HFFc6 (cell line): ENCODE results near the gene VAV3. TPM values are rescaled to one million over a fixed set of nuclear protein-coding genes. Genes with fewer than 3 reads are reported as not detected.

Source experiments
- DNase-seq: peaks from one replicate; pipeline ENCODE4 v3.0.0-alpha.2; 2018
- H3K27ac Mint-ChIP-seq: 2 replicates; pipeline ENCODE4 v1.8.0; 2020; ENCODE audit warnings: mild to moderate bottlenecking, mixed read lengths
- H3K27me3 Mint-ChIP-seq: 2 replicates; pipeline ENCODE4 v1.8.0; 2021; ENCODE audit warnings: mild to moderate bottlenecking, moderate library complexity, mixed read lengths; ENCODE audit not compliant: insufficient read depth
- H3K36me3 Mint-ChIP-seq: 2 replicates; pipeline ENCODE4 v1.8.0; 2021; ENCODE audit warnings: low read depth, mixed read lengths
- H3K4me1 Mint-ChIP-seq: 2 replicates; pipeline ENCODE4 v1.8.0; 2020; ENCODE audit warnings: low read depth, mixed read lengths
- H3K4me3 Mint-ChIP-seq: 2 replicates; pipeline ENCODE4 v1.8.0; 2020; ENCODE audit warnings: mild to moderate bottlenecking, moderate library complexity, mixed read lengths
- H3K9me3 Mint-ChIP-seq: 2 replicates; pipeline ENCODE4 v1.8.0; 2020; ENCODE audit warnings: mild to moderate bottlenecking, mixed read lengths
- total RNA-seq, 6 experiments: library from RNA; stranded (reverse); fragmentation: NEBNext Ultra II Directional; extraction: Animal tissue kit (Norgen Biotek cat#: 25700); gene quantifications; 2 replicates in 1 of 6; 3 replicates in 5 of 6; pipeline ENCODE4 v1.2.3, GENCODE V29; 2021
- TF ChIP-seq, protein P1 (sequence below): fragments of 200-600 bp; sonication (generic); IDR thresholded peaks from 2 replicates; pipeline ENCODE4 v1.5.0; 2021; ENCODE audit warnings: antibody characterized with exemption, mild to moderate bottlenecking

The VAV3 gene
- total RNA-seq, 6 experiments from 2014 or later: not detected

DNA sequence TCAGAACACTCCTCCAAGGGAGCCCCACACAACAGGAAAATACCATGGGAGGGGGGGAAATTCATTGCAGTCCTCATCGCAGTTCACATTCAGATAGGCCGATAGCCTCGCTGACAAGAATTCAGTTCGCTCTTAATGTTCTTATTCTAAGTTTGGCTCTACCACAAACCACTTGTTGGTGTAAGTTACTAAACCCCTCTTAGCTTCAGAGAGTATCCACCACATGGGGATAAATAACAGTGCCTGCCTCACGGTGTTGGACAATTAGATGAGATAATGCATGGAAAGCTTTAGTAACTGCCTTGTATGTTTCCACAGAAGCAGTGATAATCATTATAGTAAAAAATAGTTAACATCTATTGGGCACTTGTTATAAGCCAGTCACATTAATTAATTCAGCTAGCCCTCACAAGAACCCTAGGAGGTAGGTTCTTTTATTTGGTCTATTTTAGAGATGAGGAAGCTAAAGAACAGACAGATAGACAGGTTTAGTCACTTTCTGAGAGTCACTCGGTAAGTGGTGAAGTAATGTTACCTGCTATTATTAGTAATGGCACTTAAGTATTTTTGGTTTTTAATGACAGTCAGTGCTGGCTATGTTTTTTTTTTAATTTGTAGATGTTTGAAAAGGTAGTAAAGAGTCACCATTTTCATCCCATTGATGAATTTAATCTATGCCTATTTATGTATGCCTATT lies 10.1 kb downstream of the VAV3 start:
- Mint-ChIP-seq H3K27ac (no peak overlapping the region), H3K4me1 (no peaks in the 10 kb centered on the region), H3K27me3 (peaks cover 4% of the 10 kb centered on the region), H3K36me3 (no peaks in the 10 kb centered on the region), H3K4me3 (no peak overlapping the region), H3K9me3 (no peaks in the 10 kb centered on the region)
- TF ChIP-seq, protein P1, sequence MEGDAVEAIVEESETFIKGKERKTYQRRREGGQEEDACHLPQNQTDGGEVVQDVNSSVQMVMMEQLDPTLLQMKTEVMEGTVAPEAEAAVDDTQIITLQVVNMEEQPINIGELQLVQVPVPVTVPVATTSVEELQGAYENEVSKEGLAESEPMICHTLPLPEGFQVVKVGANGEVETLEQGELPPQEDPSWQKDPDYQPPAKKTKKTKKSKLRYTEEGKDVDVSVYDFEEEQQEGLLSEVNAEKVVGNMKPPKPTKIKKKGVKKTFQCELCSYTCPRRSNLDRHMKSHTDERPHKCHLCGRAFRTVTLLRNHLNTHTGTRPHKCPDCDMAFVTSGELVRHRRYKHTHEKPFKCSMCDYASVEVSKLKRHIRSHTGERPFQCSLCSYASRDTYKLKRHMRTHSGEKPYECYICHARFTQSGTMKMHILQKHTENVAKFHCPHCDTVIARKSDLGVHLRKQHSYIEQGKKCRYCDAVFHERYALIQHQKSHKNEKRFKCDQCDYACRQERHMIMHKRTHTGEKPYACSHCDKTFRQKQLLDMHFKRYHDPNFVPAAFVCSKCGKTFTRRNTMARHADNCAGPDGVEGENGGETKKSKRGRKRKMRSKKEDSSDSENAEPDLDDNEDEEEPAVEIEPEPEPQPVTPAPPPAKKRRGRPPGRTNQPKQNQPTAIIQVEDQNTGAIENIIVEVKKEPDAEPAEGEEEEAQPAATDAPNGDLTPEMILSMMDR: no peak
- no peak for DNase-seq

GRCh38 chr1:107954126-107954525 lies 10.9 kb downstream of the VAV3 start:
- no peaks in the 10 kb centered on the region for H3K4me1 Mint-ChIP-seq
- H3K4me3 Mint-ChIP-seq: no peak overlapping the region
- H3K27ac Mint-ChIP-seq: no peak overlapping the region
- TF ChIP-seq, protein P1: no peak
- no peak for DNase-seq
- no peaks in the 10 kb centered on the region for H3K9me3 Mint-ChIP-seq
- peaks cover 2% of the 10 kb centered on the region for H3K27me3 Mint-ChIP-seq
- H3K36me3 Mint-ChIP-seq: no peaks in the 10 kb centered on the region

DNA sequence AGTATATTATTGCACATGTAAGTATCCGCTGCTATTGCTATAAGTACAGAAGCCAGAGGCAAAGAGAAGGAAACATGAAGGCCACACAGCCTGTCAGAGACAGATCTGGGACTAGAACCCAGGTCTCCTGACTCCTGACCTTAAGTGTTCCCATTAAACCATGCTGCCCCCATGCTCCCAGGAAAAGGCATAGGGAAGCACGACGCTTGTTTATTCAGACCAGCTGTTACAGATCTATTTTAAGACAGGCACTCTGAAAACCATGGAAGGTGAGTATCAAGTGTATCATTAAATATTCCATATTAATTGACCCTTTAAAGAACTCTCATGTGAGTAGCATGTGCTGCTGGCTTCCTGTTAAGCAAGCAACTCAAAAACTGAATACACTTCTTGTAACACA lies 11.4 kb downstream of the VAV3 start:
- DNase-seq: no peak
- no peaks in the 10 kb centered on the region for H3K9me3 Mint-ChIP-seq
- no peaks in the 10 kb centered on the region for H3K4me1 Mint-ChIP-seq
- TF ChIP-seq, protein P1: no peak
- peaks cover 2% of the 10 kb centered on the region for H3K27me3 Mint-ChIP-seq
- no peak overlapping the region for H3K27ac Mint-ChIP-seq
- no peak overlapping the region for H3K4me3 Mint-ChIP-seq
- no peaks in the 10 kb centered on the region for H3K36me3 Mint-ChIP-seq

GRCh38 chr1:107952989-107953388 lies 12.0 kb downstream of the VAV3 start:
- H3K4me1 Mint-ChIP-seq: no peaks in the 10 kb centered on the region
- H3K4me3 Mint-ChIP-seq: no peak overlapping the region
- H3K27me3 Mint-ChIP-seq: peaks cover 2% of the 10 kb centered on the region
- no peak for DNase-seq
- TF ChIP-seq, protein P1: no peak
- no peaks in the 10 kb centered on the region for H3K36me3 Mint-ChIP-seq
- no peaks in the 10 kb centered on the region for H3K9me3 Mint-ChIP-seq
- H3K27ac Mint-ChIP-seq: no peak overlapping the region

DNA sequence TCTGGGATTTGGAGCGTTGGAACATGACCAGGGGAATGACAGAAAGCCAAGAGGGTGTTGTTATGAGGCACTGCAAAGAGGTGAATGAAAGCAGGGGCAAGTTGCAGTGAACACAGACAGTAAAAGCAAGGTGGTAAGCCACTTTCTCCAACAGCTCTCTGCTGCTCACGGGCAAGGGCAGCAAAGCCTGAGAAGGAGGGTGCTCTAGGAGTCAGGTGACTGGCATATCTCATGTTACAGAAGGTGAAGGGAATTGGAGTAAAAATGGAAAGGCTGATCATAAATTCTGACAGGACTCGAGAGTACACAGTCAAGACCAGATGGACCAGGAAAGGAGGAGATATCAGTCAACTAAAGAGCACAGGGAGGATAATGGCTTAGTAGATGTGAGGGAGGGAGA lies 14.5 kb downstream of the VAV3 start:
- Mint-ChIP-seq H3K4me1 (no peaks in the 10 kb centered on the region), H3K27me3 (peaks cover 2% of the 10 kb centered on the region), H3K4me3 (no peak overlapping the region), H3K9me3 (no peaks in the 10 kb centered on the region), H3K27ac (no peak overlapping the region), H3K36me3 (no peaks in the 10 kb centered on the region)
- DNase-seq: no peak
- TF ChIP-seq, protein P1: no peak
